WTC11 (cell line): Measurements from ENCODE around the gene DOHH.

Experiments
- CREB1 ChIP-seq: sonication (generic); formaldehyde crosslinking; IDR thresholded peaks from 2 replicates; pipeline ENCODE4 v1.8.0; 2023; ENCODE audit warnings: mild to moderate bottlenecking, missing genetic modification reagents
- FOXJ3 ChIP-seq: sonication (generic); formaldehyde crosslinking; IDR thresholded peaks from 2 replicates; pipeline ENCODE4 v1.9.0; 2021; ENCODE audit warnings: missing genetic modification reagents, mild to moderate bottlenecking, borderline replicate concordance
- NFE2L1 ChIP-seq: sonication (generic); formaldehyde crosslinking; IDR thresholded peaks from 2 replicates; pipeline ENCODE4 v1.8.1; 2023; ENCODE audit warnings: missing genetic modification reagents
- NR1H2 ChIP-seq: sonication (generic); formaldehyde crosslinking; IDR thresholded peaks from 2 replicates; pipeline ENCODE4 v1.9.0; 2021; ENCODE audit warnings: mild to moderate bottlenecking, moderate library complexity, missing genetic modification reagents
- ZNF121 ChIP-seq: sonication (generic); formaldehyde crosslinking; IDR thresholded peaks from 2 replicates; pipeline ENCODE4 v1.8.0; 2023; ENCODE audit warnings: missing genetic modification reagents
- TF ChIP-seq, protein P1 (sequence below): sonication (generic); formaldehyde crosslinking; IDR thresholded peaks from 2 replicates; pipeline ENCODE4 v1.8.1; 2022; ENCODE audit warnings: mild to moderate bottlenecking, moderate library complexity, missing genetic modification reagents
- TF ChIP-seq, protein P2 (sequence below): fragments of 200-600 bp; IDR thresholded peaks from 2 replicates; pipeline ENCODE4 v1.8.0; 2022; ENCODE audit warnings: antibody characterized with exemption
- TF ChIP-seq, protein P3 (sequence below): sonication (generic); formaldehyde crosslinking; IDR thresholded peaks from 2 replicates; pipeline ENCODE4 v1.8.1; 2023; ENCODE audit warnings: mild to moderate bottlenecking, missing genetic modification reagents, moderate library complexity

DNA sequence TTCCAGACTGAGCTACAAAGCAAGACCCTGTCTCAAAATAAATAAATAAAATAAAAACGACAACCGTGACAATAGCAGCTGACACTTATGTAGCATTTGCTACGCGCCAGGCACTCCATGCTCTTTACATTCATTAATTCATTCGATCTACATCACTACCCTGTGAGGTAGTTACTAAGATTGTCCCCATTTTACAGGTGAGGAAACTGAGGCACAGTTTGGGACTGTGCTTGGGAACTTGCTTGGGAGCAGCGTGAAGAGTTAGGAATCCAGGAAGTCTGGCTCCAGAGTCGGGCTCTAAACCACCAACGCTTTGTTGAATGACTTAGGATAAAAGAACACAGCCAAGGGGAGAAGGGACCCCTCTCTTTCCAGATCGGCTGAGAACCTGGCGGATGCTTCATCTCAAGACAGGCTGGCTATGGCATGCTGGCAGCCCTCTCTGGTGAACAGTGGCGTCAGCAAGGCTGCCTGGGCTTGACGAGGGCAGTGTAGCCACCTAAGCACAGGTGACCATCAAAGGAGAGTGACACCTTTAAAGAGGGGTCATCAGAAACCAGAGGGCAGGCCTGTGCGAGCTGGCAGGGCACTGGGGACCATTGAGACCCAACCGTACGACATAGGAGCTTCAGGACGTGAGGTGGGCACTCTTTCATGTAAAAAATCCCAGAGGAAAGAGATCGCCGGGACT, 591 bp downstream of the DOHH start:
- TF ChIP-seq, protein P1, sequence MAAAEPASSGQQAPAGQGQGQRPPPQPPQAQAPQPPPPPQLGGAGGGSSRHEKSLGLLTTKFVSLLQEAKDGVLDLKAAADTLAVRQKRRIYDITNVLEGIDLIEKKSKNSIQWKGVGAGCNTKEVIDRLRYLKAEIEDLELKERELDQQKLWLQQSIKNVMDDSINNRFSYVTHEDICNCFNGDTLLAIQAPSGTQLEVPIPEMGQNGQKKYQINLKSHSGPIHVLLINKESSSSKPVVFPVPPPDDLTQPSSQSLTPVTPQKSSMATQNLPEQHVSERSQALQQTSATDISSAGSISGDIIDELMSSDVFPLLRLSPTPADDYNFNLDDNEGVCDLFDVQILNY (CRISPR knock-in tag): no peak
- TF ChIP-seq, protein P2, sequence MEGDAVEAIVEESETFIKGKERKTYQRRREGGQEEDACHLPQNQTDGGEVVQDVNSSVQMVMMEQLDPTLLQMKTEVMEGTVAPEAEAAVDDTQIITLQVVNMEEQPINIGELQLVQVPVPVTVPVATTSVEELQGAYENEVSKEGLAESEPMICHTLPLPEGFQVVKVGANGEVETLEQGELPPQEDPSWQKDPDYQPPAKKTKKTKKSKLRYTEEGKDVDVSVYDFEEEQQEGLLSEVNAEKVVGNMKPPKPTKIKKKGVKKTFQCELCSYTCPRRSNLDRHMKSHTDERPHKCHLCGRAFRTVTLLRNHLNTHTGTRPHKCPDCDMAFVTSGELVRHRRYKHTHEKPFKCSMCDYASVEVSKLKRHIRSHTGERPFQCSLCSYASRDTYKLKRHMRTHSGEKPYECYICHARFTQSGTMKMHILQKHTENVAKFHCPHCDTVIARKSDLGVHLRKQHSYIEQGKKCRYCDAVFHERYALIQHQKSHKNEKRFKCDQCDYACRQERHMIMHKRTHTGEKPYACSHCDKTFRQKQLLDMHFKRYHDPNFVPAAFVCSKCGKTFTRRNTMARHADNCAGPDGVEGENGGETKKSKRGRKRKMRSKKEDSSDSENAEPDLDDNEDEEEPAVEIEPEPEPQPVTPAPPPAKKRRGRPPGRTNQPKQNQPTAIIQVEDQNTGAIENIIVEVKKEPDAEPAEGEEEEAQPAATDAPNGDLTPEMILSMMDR: no peak
- TF ChIP-seq ZNF121 (CRISPR knock-in tag): no peak
- TF ChIP-seq, protein P3, sequence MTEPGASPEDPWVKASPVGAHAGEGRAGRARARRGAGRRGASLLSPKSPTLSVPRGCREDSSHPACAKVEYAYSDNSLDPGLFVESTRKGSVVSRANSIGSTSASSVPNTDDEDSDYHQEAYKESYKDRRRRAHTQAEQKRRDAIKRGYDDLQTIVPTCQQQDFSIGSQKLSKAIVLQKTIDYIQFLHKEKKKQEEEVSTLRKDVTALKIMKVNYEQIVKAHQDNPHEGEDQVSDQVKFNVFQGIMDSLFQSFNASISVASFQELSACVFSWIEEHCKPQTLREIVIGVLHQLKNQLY: no peak
- TF ChIP-seq NR1H2 (CRISPR knock-in tag): no peak
- no peak for TF ChIP-seq CREB1 (CRISPR knock-in tag)
- TF ChIP-seq NFE2L1 (CRISPR knock-in tag): no peak
- TF ChIP-seq FOXJ3 (CRISPR knock-in tag): no peak
